ENCODE results near the gene AK8.

GRCh38 chr9:132827366-132827765, 50.7 kb downstream of the AK8 start:
- TF ChIP-seq CTCF (conservative IDR thresholded peaks at IDR 0.05; ENCODE audit: low read depth, low read length) (no peak), EZH2 (IDR thresholded peaks at IDR 0.05; ENCODE audit: borderline replicate concordance, low read depth, low read length, poor library complexity, severe bottlenecking) (no peak)
